Measurements from ENCODE around the gene C21orf58.

The C21orf58 gene

DNA sequence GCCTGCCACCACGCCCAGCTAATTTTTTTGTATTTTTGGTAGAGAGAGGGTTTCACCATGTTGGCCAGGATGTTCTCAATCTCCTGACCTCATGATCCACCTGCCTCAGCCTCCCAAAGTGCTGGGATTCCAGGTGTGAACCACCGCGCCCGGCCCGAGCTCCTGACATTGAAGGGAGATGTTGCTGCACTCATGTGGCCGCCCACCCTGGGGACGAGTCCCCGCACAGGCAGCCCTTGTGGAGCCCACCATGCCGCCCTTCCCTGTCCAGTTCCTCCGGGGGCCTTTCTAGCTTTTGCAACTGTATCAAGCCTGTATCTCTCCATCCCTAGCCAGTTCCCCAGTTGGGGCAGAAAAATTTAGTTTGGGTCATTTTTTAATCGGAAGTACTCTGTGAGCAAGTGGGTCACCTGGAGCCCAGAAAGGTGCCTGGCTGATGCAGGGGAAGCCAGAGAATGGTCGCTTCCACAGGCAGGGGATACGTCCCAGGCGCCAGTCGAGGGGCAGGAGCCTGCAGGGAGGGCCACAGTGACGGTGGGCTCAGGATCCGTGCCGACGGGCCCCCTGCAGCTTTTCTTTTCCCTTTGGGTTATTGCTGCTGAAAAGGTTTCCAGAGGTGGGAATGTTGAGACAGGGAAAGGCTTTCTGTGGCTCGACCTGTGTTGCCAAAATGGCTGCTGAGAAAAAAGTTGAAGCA lies 20.7 kb upstream of the C21orf58 start:
- Histone ChIP-seq H3K27ac (ENCODE audit: low read length) (no peak overlapping the region), H3K4me3 (ENCODE audit: low read length in 2 of 2) (no peak overlapping the region), H3K9ac (ENCODE audit: low read length in 2 of 2) (no peak overlapping the region), H3K27me3 (ENCODE audit: control insufficient read depth in 1 of 2, insufficient read depth in 2 of 2, low read length in 2 of 2) (no peaks in the 10 kb centered on the region), H3K36me3 (ENCODE audit: control insufficient read depth in 2 of 2, insufficient read depth in 2 of 2, low read length in 2 of 2) (peaks cover 26 to 36% of the 10 kb centered on the region in 2 donors), H3K4me1 (ENCODE audit: control insufficient read depth, insufficient read depth, low read length) (no peaks in the 10 kb centered on the region), H3K9me3 (ENCODE audit: control insufficient read depth in 2 of 2, low read length in 2 of 2) (no peaks in the 10 kb centered on the region)

DNA sequence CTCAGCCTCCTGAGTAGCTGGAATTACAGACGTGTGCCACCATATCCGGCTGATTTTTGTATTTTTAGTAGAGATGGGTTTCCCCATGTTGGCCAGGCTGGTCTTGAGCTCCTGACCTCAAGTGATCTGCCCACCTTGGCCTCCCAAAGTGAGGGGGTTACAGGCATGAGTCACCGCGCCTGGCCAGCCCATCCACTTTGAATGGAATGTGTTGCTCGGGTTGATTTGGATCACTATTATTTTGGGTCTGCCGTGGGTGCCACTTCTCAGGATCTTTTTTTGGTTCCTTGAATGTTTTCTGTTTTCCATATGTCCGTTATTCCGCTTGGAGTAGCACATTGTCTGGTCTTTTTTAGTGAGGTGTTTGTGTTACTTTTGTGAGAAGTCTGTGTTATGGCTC lies 17.3 kb upstream of the C21orf58 start:
- H3K36me3 ChIP-seq (ENCODE audit: control insufficient read depth in 2 of 2, insufficient read depth in 2 of 2, low read length in 2 of 2) = peaks cover 22 to 26% of the 10 kb centered on the region in 2 donors

GRCh38 chr21:46336603-46337002 lies 12.9 kb upstream of the C21orf58 start:
- H3K9me3 ChIP-seq (ENCODE audit: control insufficient read depth in 2 of 2, low read length in 2 of 2) = no peaks in the 10 kb centered on the region
- H3K27me3 ChIP-seq (ENCODE audit: control insufficient read depth in 1 of 2, insufficient read depth in 2 of 2, low read length in 2 of 2) = no peaks in the 10 kb centered on the region
- no peak overlapping the region for H3K4me3 ChIP-seq (ENCODE audit: low read length in 2 of 2)
- H3K36me3 ChIP-seq (ENCODE audit: control insufficient read depth in 2 of 2, insufficient read depth in 2 of 2, low read length in 2 of 2) = peaks cover 22 to 27% of the 10 kb centered on the region in 2 donors
- no peak overlapping the region for H3K27ac ChIP-seq (ENCODE audit: low read length)
- no peak overlapping the region for H3K9ac ChIP-seq (ENCODE audit: low read length in 2 of 2)
- H3K4me1 ChIP-seq (ENCODE audit: control insufficient read depth, insufficient read depth, low read length) = no peaks in the 10 kb centered on the region

More for the DNA sequence above, 17.3 kb upstream of the C21orf58 start:
- Histone ChIP-seq H3K4me3 (ENCODE audit: low read length in 2 of 2) (no peak overlapping the region), H3K4me1 (ENCODE audit: control insufficient read depth, insufficient read depth, low read length) (no peaks in the 10 kb centered on the region), H3K9me3 (ENCODE audit: control insufficient read depth in 2 of 2, low read length in 2 of 2) (no peaks in the 10 kb centered on the region), H3K27me3 (ENCODE audit: control insufficient read depth in 1 of 2, insufficient read depth in 2 of 2, low read length in 2 of 2) (no peaks in the 10 kb centered on the region), H3K27ac (ENCODE audit: low read length) (no peak overlapping the region), H3K9ac (ENCODE audit: low read length in 2 of 2) (no peak overlapping the region)

DNA sequence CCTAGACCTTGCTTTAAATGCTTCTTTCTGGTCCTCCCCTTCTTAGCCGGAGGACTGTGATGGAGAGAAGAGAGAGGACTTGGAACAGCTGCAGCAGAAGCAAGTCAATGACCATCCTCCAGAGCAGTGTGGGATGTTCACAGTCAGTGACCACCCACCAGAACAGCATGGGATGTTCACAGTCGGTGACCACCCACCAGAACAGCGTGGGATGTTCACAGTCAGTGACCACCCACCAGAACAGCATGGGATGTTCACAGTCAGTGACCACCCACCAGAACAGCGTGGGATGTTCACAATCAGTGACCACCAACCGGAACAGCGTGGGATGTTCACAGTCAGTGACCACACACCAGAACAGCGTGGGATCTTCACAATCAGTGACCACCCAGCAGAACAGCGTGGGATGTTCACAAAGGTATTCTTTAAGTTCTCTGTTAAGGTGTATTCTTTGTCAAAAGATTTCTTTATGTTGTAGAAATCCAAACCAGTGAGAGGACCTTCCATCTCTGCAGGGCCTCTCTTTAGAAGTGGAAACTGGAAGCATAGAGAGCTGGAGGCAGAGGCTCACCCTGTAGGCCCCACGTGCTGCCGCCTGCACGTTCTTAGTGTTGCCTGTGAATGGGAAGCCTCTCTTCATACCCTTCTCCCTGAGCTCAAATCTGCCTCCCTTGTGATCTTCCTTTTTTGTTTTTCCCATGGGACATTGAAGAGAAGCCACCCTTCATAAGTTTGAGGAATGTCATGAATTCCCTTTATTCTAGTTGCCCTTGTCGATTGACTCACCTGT lies 10.9 kb upstream of the C21orf58 start:
- H3K27ac ChIP-seq (ENCODE audit: low read length) = no peak overlapping the region
- H3K9ac ChIP-seq (ENCODE audit: low read length in 2 of 2) = no peak overlapping the region
- no peak overlapping the region for H3K4me3 ChIP-seq (ENCODE audit: low read length in 2 of 2)
- H3K9me3 ChIP-seq (ENCODE audit: control insufficient read depth in 2 of 2, low read length in 2 of 2) = no peaks in the 10 kb centered on the region
- no peaks in the 10 kb centered on the region for H3K4me1 ChIP-seq (ENCODE audit: control insufficient read depth, insufficient read depth, low read length)
- peaks cover 26 to 32% of the 10 kb centered on the region in 2 donors for H3K36me3 ChIP-seq (ENCODE audit: control insufficient read depth in 2 of 2, insufficient read depth in 2 of 2, low read length in 2 of 2)
- no peaks in the 10 kb centered on the region for H3K27me3 ChIP-seq (ENCODE audit: control insufficient read depth in 1 of 2, insufficient read depth in 2 of 2, low read length in 2 of 2)

DNA sequence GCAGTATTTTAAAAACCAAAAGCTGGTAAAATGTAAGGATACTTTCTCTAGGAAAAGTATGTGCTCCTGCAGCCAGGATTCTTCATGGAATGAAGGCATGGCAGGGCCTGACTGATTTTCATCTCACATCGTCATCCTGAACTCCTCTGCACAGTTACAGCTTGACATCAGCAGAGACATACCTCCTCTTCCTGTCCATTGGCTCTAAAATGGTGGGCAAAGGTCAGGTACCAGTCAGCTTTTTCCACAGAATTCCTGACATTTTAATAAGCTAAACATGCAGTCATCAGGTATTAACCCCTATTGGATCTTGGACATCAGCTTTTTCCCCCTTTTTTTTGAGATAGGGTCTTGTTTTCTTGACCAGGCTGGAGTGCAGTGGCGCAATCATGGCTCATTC lies 6.1 kb upstream of the C21orf58 start:
- H3K36me3 ChIP-seq (ENCODE audit: control insufficient read depth in 2 of 2, insufficient read depth in 2 of 2, low read length in 2 of 2) = peaks cover 9 to 12% of the 10 kb centered on the region in 2 donors

DNA sequence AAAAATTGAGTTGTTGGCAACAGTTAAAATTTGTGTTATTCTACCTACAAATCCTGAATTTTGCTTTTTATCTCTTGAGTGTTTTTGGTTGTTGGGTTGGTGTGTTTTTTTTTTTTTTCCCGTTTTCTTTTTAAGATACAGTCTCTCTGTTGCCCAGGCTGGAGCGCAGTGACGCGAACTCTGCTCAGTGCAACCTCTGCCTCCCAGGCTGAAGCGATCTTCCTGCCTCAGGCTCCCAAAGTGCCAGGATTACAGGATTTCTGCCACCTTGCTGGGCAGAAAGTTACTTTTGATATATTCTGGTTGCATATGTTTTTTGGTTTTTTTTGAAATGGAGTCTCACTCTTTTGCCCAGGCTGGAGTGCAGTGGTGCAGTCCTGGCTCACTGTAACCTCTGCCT lies 4.5 kb upstream of the C21orf58 start:
- H3K27ac ChIP-seq (ENCODE audit: low read length) = no peak overlapping the region
- H3K36me3 ChIP-seq (ENCODE audit: control insufficient read depth in 2 of 2, insufficient read depth in 2 of 2, low read length in 2 of 2) = peaks cover 4 to 9% of the 10 kb centered on the region in 2 donors
- peaks cover 8% of the 10 kb centered on the region for H3K4me1 ChIP-seq (ENCODE audit: control insufficient read depth, insufficient read depth, low read length)
- no peaks in the 10 kb centered on the region for H3K27me3 ChIP-seq (ENCODE audit: control insufficient read depth in 1 of 2, insufficient read depth in 2 of 2, low read length in 2 of 2)
- no peak overlapping the region for H3K4me3 ChIP-seq (ENCODE audit: low read length in 2 of 2)
- H3K9me3 ChIP-seq (ENCODE audit: control insufficient read depth in 2 of 2, low read length in 2 of 2) = no peaks in the 10 kb centered on the region
- H3K9ac ChIP-seq (ENCODE audit: low read length in 2 of 2) = no peak overlapping the region

More for the DNA sequence above, 6.1 kb upstream of the C21orf58 start:
- H3K4me3 ChIP-seq (ENCODE audit: low read length in 2 of 2) = no peak overlapping the region
- H3K4me1 ChIP-seq (ENCODE audit: control insufficient read depth, insufficient read depth, low read length) = peaks cover 5% of the 10 kb centered on the region
- no peaks in the 10 kb centered on the region for H3K27me3 ChIP-seq (ENCODE audit: control insufficient read depth in 1 of 2, insufficient read depth in 2 of 2, low read length in 2 of 2)
- H3K9ac ChIP-seq (ENCODE audit: low read length in 2 of 2) = no peak overlapping the region
- no peak overlapping the region for H3K27ac ChIP-seq (ENCODE audit: low read length)
- no peaks in the 10 kb centered on the region for H3K9me3 ChIP-seq (ENCODE audit: control insufficient read depth in 2 of 2, low read length in 2 of 2)

DNA sequence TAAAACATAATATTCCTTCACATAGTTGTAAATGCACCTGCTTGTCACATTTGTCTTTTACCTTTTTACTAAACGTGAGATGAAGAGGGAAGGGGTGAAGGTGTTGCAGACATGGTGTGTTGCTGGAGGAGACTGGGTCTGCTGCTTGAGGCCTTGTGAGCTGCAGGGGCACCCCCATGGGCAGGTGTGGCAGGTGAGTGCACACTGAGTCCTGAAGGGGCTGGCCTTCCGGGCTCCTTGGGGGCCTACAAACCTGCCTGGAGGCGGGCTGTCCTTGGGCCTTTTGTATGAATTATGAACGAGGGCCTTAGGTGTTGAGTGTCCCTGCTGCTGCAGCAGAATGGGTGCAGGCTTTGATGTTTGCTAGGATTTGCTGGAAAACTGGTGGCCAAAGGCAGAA lies 4.0 kb upstream of the C21orf58 start:
- H3K27ac ChIP-seq (ENCODE audit: low read length) = peak overlapping the region; percentile 11
- H3K9ac ChIP-seq (ENCODE audit: low read length in 2 of 2) = no peak overlapping the region
- no peak overlapping the region for H3K4me3 ChIP-seq (ENCODE audit: low read length in 2 of 2)

GRCh38 chr21:46326110-46326703 lies 2.5 kb upstream of the C21orf58 start:
- Histone ChIP-seq H3K27ac (ENCODE audit: low read length) (no peak overlapping the region), H3K36me3 (ENCODE audit: control insufficient read depth in 2 of 2, insufficient read depth in 2 of 2, low read length in 2 of 2) (peaks cover 4 to 5% of the 10 kb centered on the region in 2 donors), H3K4me1 (ENCODE audit: control insufficient read depth, insufficient read depth, low read length) (peaks cover 19% of the 10 kb centered on the region), H3K27me3 (ENCODE audit: control insufficient read depth in 1 of 2, insufficient read depth in 2 of 2, low read length in 2 of 2) (no peaks in the 10 kb centered on the region), H3K9ac (ENCODE audit: low read length in 2 of 2) (peak overlapping the region; percentile 21 to 56), H3K9me3 (ENCODE audit: control insufficient read depth in 2 of 2, low read length in 2 of 2) (no peaks in the 10 kb centered on the region), H3K4me3 (ENCODE audit: low read length in 2 of 2) (no peak overlapping the region)

More for the DNA sequence above, 4.0 kb upstream of the C21orf58 start:
- H3K4me1 ChIP-seq (ENCODE audit: control insufficient read depth, insufficient read depth, low read length) = peaks cover 13% of the 10 kb centered on the region
- H3K27me3 ChIP-seq (ENCODE audit: control insufficient read depth in 1 of 2, insufficient read depth in 2 of 2, low read length in 2 of 2) = no peaks in the 10 kb centered on the region
- H3K36me3 ChIP-seq (ENCODE audit: control insufficient read depth in 2 of 2, insufficient read depth in 2 of 2, low read length in 2 of 2) = peaks cover 4 to 9% of the 10 kb centered on the region in 2 donors
- H3K9me3 ChIP-seq (ENCODE audit: control insufficient read depth in 2 of 2, low read length in 2 of 2) = no peaks in the 10 kb centered on the region

DNA sequence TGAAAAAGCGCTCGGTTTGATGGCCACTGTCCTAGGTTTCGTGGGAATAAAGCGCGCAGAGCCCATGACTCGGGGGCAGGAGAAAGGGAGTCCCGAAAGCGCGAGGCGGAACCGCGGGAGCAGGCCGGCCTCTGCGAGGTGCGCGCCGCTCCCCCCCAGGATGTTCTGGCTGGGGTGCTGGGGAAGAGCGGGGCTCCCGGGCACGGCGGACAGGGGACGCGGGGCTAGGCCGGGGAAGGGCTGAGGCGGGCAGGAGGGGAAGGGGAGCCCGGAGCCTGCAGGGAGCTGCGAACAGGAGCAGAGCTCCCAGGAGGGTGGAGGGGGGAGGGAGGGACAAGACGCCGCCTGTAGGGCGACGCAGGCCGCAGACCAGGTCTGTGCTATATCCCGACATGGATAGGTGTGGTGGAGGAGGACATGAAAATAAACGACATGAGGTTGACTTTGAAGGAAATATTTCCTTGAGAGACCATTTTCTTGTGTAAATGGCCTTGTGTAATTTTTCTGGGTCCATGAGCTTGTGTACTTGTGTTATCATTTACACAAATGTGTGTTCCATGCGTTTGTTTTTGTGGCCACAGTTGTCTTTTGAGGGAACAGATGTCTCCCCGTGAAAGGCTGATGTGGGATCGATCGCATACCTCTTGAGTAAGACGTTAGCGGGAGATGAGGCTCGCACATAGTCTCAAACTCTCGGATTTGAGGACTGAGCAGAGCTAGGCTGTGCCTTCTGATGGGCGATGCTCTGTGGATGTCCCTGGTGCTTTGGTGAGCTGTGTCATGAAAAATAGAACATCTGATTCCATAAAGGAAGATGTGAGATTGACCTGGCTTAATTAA lies 1.6 kb upstream of the C21orf58 start:
- Histone ChIP-seq H3K27ac (ENCODE audit: low read length) (peak overlapping the region; percentile 60), H3K4me3 (ENCODE audit: low read length in 2 of 2) (peak overlapping the region; percentile 28 to 77), H3K27me3 (ENCODE audit: control insufficient read depth in 1 of 2, insufficient read depth in 2 of 2, low read length in 2 of 2) (no peaks in the 10 kb centered on the region), H3K9me3 (ENCODE audit: control insufficient read depth in 2 of 2, low read length in 2 of 2) (no peaks in the 10 kb centered on the region), H3K36me3 (ENCODE audit: control insufficient read depth in 2 of 2, insufficient read depth in 2 of 2, low read length in 2 of 2) (peaks cover 4 to 5% of the 10 kb centered on the region in 2 donors), H3K9ac (ENCODE audit: low read length in 2 of 2) (peak overlapping the region; percentile 56 to 65), H3K4me1 (ENCODE audit: control insufficient read depth, insufficient read depth, low read length) (peaks cover 19% of the 10 kb centered on the region)

GRCh38 chr21:46324390-46325072 lies 861 bp upstream of the C21orf58 start:
- H3K27ac ChIP-seq (ENCODE audit: low read length) = peak overlapping the region; percentile 87
- H3K27me3 ChIP-seq (ENCODE audit: control insufficient read depth in 1 of 2, insufficient read depth in 2 of 2, low read length in 2 of 2) = no peaks in the 10 kb centered on the region
- H3K4me1 ChIP-seq (ENCODE audit: control insufficient read depth, insufficient read depth, low read length) = peaks cover 19% of the 10 kb centered on the region
- H3K36me3 ChIP-seq (ENCODE audit: control insufficient read depth in 2 of 2, insufficient read depth in 2 of 2, low read length in 2 of 2) = no peaks in the 10 kb centered on the region
- peak overlapping the region; percentile 73 to 93 for H3K4me3 ChIP-seq (ENCODE audit: low read length in 2 of 2)
- peak overlapping the region; percentile 76 to 88 for H3K9ac ChIP-seq (ENCODE audit: low read length in 2 of 2)
- no peaks in the 10 kb centered on the region for H3K9me3 ChIP-seq (ENCODE audit: control insufficient read depth in 2 of 2, low read length in 2 of 2)
